Stimulated activated CD8-positive, alpha-beta memory T cell treated with anti-CD3 and anti-CD28 coated beads, Interleukin-7, amount 100 ng/mL, for 4 hours (primary cell): ENCODE measurements around the gene CHCHD5.

ENCODE experiments used
- DNase-seq, 2 donors: peaks; one replicate each; pipeline ENCODE4 v3.0.0-alpha.2; 2020; ENCODE audit warnings: low read depth in 2 of 2

Gene CHCHD5

GRCh38 chr2:112623913-112624777 lies 39.7 kb downstream of the CHCHD5 start:
- DNase-seq, result peak; percentile 73

GRCh38 chr2:112625474-112626114 lies 41.2 kb downstream of the CHCHD5 start:
- DNase-seq, result no peak

- DNase-seq, result peak; percentile 31 to 34
Observed at GRCh38 chr2:112626604-112627059, 42.2 kb downstream of the CHCHD5 start.

- DNase-seq, result no peak
Observed at GRCh38 chr2:112627060-112628040, 42.9 kb downstream of the CHCHD5 start.

GRCh38 chr2:112629224-112629623 lies 44.8 kb downstream of the CHCHD5 start:
- no peak for DNase-seq

- DNase-seq, result no peak
Observed at GRCh38 chr2:112629823-112630222, 45.4 kb downstream of the CHCHD5 start.

GRCh38 chr2:112630268-112630667 lies 45.9 kb downstream of the CHCHD5 start:
- no peak for DNase-seq

GRCh38 chr2:112633708-112634107 lies 49.3 kb downstream of the CHCHD5 start:
- DNase-seq, result no peak

GRCh38 chr2:112634153-112634873 lies 49.9 kb downstream of the CHCHD5 start:
- DNase-seq, result no peak

GRCh38 chr2:112634874-112635157 lies 50.4 kb downstream of the CHCHD5 start:
- no peak for DNase-seq

- no peak for DNase-seq
Observed at GRCh38 chr2:112636605-112637288, 52.3 kb downstream of the CHCHD5 start.

- DNase-seq, result no peak
Observed at GRCh38 chr2:112637289-112637660, 52.9 kb downstream of the CHCHD5 start.
